HG02642 (cell line): ENCODE measurements around the gene TRAPPC3L.
A peak's percentile ranks its signal among the peaks of the same experiment; 100 is the strongest.
"Not testable (repeated sequence)": the region's sequence is repeated elsewhere in the genome, so short reads cannot be mapped to it uniquely, and the experiment has no call there.

Source experiments
- ATAC-seq: cut with Tn5 transposase; IDR thresholded peaks from one replicate; pipeline ENCODE4 v1.9.1; 2021; ENCODE audit warnings: mild to moderate bottlenecking; ENCODE audit not compliant: unreplicated experiment, poor library complexity

Gene TRAPPC3L

DNA sequence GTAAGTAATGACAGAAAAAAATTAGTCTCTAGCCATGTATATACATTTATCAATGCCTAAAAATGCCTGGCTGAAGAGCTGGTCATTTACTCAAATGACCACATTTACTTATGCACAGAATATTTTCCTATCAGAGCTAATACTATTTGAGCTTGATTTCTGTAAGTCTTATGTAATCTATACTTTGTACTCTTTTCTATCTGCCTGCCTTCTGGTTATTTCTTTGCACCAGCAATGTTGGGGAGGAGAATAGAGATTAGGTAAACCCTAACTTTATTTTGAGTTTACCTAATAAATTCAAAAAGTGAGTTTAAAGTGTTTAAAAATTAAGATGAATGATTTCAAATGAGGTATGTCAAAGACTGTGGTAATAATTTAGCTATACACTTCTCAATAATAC lies 30.3 kb downstream of the TRAPPC3L start:
- ATAC-seq, result no peak

DNA sequence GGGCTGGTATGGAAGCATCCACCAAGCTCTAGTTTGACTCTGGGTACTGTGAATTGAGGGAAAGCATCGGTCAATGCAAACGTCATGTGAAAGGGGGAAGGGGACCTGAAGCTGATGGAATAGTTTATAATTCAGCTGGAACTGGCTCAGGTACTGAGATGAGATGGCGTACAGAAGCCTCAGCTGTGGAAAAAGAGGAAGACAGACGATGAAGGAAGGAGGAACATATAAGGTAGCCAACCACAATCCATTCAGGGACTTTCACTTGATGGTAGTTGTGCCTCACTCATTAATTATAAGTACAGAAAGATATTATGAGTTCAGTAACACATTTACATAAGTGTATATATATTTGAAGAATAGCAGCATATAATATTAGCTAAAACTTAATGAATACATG lies 31.4 kb downstream of the TRAPPC3L start:
- no peak for ATAC-seq

DNA sequence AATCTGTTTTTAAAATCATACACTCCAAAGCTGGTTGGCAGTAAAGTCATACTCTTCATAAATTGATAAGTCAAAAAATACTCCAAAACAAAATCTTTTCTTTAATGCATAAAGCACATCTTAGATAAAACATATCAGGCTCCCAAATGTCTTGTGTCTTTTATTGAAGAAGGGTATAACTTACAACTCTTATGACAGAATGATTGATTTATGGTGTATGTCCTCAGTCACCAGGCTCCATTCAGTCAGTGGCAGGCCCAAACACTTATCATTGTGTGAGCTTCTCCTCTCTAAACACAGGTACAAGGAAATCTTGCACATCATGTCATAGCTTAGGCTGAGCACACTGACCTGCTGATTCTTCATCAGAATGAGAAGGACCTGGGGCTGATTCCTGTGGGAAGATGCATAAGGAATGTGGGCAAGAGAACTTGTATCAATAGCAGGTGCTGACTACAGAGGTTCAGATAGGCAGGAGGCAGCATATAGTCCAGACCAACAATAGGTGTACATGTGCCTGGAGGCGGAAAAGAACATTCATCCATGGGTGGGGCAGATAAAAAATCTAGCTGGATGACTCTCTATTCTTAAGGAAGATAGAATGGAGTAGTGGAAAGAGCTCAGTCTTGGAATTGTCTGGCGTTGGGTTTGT lies 32.1 kb downstream of the TRAPPC3L start:
- no peak for ATAC-seq

DNA sequence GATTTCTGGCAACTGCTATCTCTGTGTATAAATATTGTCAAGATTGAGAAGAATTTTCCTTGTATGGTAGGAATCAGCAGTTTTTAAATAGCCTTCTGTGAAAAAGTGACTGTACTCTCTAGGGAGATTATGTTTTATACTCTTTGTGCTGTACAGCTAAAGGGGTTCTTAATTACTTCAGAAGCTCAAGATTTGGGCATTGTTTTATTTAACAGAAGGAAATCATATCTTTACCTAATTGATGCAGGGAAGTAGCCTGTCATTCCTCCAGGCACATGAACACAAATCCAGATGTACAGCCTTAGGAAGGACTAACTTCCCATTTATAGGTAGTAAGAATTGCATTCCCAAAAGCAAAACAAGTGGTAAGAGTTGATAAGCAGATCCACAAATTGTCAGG lies 32.8 kb downstream of the TRAPPC3L start:
- no peak for ATAC-seq

- ATAC-seq, result peak; percentile 70
These were observed 33.3 kb downstream of the TRAPPC3L start for GRCh38 chr6:116512111-116512559.

- no peak for ATAC-seq
These were observed 33.9 kb downstream of the TRAPPC3L start, which contains the start of gene CALHM5 for GRCh38 chr6:116511424-116512110. TSS of gene CALHM5 (plus strand) at chr6:116511639. CDS start at chr6:116511697, 58 bp downstream.

DNA sequence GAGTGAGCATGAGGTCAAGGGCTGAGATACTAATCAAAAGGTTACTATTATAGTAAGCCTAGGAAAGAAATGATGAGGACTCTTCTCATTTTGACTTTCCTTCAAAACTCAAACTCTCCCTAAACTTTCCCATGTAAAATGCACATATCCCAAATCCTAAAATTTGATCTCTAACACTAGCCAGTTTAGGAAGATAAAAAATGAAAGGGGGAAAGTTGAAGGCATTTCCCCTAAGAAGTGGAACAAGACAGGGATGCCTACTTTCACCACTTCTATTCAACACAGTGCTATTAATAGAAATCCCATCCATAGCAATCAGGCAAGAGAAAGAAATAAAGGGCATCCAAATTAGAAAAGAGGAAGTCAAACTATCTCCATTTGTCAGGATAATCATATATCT lies 37.0 kb downstream of the TRAPPC3L start:
- ATAC-seq, result no peak

GRCh38 chr6:116507324-116507723 lies 38.2 kb downstream of the TRAPPC3L start:
- ATAC-seq, result no peak

DNA sequence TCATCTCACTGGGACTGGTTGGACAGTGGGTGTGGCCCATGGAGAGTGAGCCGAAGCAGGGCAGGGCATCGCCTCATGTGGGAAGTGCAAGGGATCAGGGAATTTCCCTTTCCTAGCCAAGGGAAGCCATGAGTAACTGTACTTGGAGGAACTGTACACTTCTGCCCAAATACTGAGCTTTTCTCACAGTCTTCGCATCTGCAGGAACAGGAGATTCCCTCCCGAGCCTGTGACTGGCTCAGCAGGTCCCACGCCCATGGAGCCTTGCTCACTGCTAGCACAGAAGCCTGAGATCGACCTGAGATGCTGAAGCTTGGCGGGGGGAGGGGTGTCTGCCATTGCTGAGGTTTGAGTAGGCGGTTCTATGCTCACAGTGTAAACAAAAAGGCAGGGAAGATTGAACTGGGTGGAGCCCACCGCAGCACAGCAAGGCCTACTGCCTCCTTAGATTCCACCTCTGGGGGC lies 44.5 kb downstream of the TRAPPC3L start:
- no peak for ATAC-seq

GRCh38 chr6:116497113-116497676 lies 48.3 kb downstream of the TRAPPC3L start:
- ATAC-seq, result no peak

DNA sequence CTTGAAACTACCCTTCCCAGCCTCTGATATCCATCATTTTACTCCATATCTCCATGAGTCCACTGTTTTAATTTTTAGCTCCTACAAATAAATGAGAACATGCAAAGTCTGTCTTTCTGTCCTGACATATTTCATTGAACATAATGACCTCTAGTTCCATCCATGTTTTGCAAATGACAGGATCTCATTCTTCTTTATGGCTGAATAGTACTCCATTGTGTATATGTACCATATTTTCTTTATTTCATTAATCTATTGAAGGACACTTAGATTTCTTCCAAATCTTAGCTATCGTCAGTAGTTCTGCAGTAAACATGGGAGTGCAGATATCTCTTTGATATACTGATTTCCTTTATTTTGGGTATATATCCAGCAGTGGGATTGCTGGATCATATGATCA lies 50.3 kb downstream of the TRAPPC3L start:
- ATAC-seq, result not testable (repeated sequence)

DNA sequence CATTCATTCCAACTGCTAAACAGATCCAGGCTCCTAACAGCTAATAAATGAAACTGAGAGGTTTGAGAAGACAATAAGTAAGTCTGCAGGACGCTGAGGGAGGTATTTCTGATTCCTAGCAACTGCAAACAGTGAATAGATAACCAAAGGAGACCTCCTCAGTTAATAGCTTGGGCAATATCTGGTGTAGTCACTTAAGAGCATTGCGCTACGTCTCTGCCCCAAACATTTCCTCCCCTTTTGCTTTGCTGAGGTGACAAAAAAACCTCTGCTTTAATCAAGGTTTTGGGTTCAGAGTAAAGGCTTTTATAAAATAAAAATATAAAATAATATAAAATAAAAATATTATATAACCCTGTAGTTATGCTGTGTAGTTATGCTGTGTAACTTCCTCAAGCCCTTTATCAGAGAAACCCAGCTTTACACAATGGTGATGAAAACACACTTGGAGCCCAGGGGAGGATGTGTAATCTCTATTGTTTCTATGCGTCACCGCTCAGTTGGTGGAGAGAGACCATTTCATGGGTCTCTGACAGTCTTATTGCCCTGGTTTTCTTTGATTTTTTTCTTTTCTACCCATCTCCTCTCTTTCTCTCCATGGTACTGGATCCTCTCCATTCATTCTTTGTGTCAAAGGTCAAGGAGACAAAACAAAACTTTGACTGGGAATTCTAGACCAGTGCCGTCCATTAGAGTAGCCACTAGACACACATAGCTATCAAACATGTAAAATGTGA lies 53.0 kb downstream of the TRAPPC3L start:
- no peak for ATAC-seq

DNA sequence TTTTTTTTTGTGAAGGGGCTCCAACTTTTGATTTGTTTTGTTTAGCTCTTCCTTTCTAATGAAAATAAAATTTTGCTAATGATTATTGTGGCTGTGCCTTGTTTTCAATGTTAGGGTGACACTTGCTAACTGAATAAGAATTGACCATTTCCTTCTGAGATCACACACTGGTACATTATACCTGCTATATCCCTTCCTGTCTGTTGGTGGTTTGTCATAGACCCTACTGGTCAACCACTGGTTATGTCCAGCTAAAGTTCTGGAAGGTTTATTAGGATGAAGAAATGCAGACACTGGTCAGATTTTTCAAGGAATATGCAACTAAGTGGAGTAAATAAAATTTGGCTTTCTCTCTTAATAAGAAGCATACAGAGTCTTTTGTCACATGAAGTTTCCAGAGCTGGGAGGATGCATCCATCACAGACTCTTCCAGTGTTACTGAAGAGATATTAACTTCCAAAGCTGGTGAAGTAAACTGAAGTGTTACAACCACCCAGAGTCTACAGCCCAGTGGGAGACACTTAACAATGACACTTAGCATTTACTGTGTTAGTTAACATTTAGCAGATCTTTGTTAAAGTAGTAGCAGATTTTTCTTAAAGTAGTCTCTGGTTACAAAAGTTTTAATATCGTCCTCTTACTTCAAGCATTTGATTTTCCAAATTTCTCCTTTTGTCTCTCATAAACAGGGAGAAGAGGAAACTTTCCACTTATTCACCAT lies 53.7 kb downstream of the TRAPPC3L start:
- ATAC-seq, result no peak

DNA sequence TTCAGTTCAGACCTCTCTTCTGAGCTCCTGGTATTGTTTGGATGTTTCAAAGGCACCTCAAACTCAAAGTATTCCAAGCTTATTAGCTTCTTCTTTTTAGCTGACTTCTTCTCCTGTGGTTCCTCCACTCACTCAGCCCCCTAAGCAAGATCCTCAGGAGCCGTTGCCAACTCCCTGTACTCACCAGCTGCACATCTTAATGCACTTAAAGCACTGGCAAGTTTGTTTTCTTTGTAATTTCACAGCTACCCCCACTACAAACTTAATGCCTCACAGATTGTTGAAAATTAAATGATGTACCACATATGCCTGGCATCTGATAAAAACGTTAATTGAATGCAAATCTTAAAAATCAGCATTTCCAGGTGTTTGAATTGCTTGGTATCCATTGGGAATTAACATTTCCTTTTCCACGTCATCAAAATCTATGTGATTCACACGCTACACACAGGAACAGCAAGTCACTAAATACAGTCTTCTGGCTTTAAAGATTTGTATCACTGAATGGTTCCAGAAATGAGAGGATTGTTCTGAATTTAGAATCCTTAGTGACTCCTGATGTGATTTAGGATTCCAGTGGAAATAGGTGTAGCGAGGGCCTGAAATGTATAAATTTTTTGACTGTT lies 59.8 kb downstream of the TRAPPC3L start:
- no peak for ATAC-seq

DNA sequence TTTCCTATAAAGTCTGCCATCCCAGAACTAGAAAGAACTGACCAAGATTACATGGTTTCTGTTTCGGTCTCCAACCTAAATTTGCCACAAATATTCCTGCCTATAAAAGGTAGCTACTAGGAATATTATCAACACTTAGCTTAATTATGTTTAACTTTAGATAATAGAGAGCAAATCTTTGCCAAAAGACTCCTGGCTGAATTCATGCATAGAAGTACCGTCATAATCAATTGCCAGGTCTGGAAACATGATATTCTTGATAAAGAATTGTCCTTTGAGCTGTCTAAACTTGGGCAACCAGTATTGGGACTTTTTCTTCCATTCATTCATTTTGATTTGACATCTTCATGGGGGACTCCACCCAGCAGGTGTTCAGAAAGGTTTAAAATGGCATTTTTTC lies 61.9 kb downstream of the TRAPPC3L start:
- no peak for ATAC-seq

DNA sequence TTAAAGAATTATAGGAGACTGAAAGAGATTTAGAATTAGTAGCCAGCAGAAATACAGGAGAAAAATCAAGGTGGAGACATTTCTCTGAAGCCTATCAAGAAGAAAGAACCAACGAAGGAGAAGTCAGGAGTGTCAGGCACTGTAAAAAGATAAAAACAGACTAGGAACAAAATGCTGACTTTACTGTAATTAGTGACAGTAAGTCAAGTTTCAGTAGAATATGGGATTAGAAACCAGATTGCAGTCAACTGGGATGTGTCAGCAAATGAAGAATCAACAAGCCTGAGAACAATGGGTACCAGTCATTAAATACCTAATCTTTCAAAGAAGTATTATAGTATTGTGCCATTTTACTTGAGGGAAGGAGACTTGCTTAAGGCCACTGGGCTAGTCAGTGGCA lies 62.7 kb downstream of the TRAPPC3L start:
- ATAC-seq, result no peak

DNA sequence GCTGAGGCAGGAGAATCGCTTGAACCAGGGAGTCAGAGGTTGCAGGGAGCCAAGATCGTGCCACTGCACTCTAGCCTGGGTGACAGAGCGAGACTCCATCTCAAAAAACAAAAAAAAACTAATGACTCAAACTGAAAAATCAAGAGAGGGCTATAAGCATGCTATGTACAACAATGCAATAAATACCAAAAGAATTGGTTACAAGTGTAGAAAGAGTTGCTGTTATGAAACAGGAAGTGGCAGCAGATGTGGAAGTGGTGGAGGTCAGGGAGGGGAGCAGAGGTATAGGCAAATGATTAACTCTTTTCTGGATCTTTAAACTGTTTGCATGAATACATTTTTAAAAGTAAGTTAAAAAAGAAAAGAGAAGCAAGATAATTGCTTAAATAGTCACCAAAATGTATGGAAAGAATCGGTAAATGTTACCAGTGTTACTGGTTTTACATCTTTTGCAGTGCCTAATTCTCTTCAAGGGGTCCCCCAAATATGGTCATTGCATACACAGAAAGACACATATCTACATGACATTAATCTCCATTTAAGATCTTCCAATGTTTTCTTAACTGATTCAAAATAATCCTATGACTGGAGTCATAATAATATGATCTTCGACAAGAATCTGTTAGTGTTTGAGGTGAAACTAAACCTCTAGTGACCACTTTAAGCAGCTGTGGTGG lies 69.3 kb downstream of the TRAPPC3L start:
- peak; percentile 100 for ATAC-seq

DNA sequence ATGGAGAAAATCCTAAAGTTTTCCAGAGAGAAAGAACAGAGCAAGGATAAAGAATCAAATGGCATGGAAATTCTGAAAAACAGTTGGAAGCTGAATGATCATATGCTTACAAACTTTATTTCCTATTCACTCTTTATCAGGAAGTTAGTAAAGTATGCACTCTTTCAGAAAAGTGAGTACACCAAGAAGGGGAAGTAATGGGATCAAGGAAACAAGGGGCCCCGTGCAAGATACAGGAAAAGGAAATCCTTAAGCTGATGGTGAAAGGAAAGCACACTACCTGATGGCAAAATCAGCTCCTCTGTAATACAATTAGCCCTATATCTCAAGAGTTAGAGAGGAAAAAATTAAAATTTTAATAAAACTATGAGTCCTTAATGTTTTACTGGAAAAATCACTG lies 70.3 kb downstream of the TRAPPC3L start:
- ATAC-seq, result no peak

GRCh38 chr6:116472706-116473105 lies 72.8 kb downstream of the TRAPPC3L start:
- no peak for ATAC-seq
